AG04450 (cell line): ENCODE measurements around the gene ACTRT2. TPM values are rescaled to one million over a fixed set of nuclear protein-coding genes. Genes with fewer than 3 reads are reported as not detected.

Experiments used
- CTCF ChIA-PET: fragments of 300-600, 350-600 bp; formaldehyde crosslinking; extraction: SDS; loops from one replicate; lab custom pipeline; 2022; ENCODE audit warnings: antibody characterized with exemption, inconsistent platforms; lab: Charles Lee
- POLR2A ChIA-PET: fragments of 350-600 bp; formaldehyde crosslinking; extraction: SDS; loops from one replicate; lab custom pipeline; 2021; ENCODE audit warnings: antibody characterized with exemption, inconsistent platforms; lab: Yijun Ruan, JAX
- DNase-seq: peaks from one replicate; pipeline ENCODE4 v3.0.0-alpha.2; 2011; ENCODE audit warnings: low read depth, low spot score
- H3K27ac ChIP-seq: one replicate; pipeline ENCODE4 v1.5.1; 2012; ENCODE audit warnings: low read depth, low read length, control low read depth
- H3K27me3 ChIP-seq: one replicate; pipeline ENCODE4 v1.6.0; 2012; ENCODE audit warnings: low read length; ENCODE audit not compliant: control insufficient read depth, insufficient read depth
- H3K4me3 ChIP-seq: 2 replicates; pipeline ENCODE4 v1.5.1; 2011; ENCODE audit warnings: mild to moderate bottlenecking, low read depth, low read length, control low read depth
- H3K9me3 ChIP-seq: 2 replicates; pipeline ENCODE4 v1.5.1; 2012; ENCODE audit warnings: low read length; ENCODE audit not compliant: control insufficient read depth, insufficient read depth
- polyA plus RNA-seq: library from polyadenylated mRNA; depleted of rRNA; stranded (reverse); fragments of >200 nt; gene quantifications from 2 replicates; pipeline ENCODE4 v1.2.3, GENCODE V29; 2011
- TF ChIP-seq, protein P1 (sequence below): IDR thresholded peaks from 2 replicates; pipeline ENCODE4 v1.5.1; 2011; ENCODE audit warnings: low read depth, low read length, control low read depth, inconsistent platforms

Gene ACTRT2
- polyA plus RNA-seq, 1 experiment, result not detected

DNA sequence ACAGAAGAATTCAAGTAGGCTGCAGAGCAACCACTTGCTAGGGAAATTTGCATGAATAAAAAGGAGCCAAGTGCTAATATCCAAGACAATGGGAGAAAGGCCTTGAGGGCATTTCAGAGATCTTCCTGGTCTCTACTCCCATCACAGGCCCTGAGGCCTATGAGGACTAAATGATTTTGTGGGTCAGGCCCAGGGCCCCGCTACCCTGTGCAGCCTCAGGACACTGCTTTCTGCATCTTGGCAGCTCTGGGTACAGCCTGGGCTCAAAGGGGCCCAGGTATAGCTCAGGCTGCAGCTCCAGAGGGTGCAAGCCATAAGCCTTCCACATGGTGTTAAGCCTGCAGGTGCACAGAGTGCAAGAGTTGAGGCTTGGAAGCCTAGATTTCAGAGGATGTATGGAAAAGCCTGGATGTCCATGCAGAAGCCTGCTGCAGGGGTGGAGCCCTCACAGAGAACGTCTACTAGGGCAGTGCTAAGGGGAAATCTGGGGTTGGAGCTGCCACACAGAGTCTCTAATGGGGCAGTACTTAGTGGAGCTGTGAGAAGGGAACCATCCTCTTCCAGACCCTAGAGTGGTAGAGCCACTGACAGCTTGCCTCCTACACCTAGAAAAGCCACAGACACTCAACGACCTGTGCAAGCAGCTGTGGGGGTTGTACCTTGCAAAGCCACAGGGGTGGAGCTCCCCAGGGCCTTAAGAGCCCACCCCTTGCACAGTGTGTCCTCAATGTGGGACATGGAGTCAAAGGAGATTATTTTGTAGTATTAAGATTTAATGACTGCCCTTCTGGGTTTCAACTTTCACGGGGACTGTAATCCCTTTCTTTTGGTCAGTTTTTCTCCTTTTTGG lies 13.7 kb upstream of the ACTRT2 start:
- CTCF ChIA-PET, result no interaction called here
- POLR2A ChIA-PET, result no interaction called here
- Histone ChIP-seq H3K4me3 (no peak overlapping the region), H3K9me3 (peaks cover 62% of the 10 kb centered on the region), H3K27ac (no peak overlapping the region), H3K27me3 (no peaks in the 10 kb centered on the region)
- DNase-seq, result no peak
- TF ChIP-seq, protein P1, sequence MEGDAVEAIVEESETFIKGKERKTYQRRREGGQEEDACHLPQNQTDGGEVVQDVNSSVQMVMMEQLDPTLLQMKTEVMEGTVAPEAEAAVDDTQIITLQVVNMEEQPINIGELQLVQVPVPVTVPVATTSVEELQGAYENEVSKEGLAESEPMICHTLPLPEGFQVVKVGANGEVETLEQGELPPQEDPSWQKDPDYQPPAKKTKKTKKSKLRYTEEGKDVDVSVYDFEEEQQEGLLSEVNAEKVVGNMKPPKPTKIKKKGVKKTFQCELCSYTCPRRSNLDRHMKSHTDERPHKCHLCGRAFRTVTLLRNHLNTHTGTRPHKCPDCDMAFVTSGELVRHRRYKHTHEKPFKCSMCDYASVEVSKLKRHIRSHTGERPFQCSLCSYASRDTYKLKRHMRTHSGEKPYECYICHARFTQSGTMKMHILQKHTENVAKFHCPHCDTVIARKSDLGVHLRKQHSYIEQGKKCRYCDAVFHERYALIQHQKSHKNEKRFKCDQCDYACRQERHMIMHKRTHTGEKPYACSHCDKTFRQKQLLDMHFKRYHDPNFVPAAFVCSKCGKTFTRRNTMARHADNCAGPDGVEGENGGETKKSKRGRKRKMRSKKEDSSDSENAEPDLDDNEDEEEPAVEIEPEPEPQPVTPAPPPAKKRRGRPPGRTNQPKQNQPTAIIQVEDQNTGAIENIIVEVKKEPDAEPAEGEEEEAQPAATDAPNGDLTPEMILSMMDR, result no peak

DNA sequence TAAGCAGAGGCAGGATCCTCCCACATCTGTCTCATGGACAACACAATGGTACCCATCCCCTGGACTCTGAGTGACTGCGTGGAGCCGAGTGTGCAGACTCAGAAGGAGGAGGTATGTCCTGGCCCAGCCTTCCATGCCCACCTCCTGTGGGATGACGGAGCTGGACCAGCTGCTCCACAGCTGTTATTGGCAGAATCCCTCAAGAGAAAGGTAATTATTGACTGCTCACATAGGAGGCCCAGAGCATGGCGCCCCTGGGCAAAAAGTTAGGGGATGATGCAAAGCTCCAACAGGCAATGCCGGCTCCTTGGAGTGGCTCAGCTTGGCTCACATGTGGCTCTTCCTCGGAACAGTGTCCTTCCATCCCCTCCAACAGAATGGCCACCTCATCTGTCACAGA lies 12.2 kb upstream of the ACTRT2 start:
- Histone ChIP-seq H3K4me3 (no peak overlapping the region), H3K27ac (no peak overlapping the region), H3K27me3 (no peaks in the 10 kb centered on the region), H3K9me3 (peaks cover 60% of the 10 kb centered on the region)
- ChIA-PET CTCF (no interaction called here), POLR2A (no interaction called here)
- TF ChIP-seq, protein P1, result no peak
- DNase-seq, result no peak

DNA sequence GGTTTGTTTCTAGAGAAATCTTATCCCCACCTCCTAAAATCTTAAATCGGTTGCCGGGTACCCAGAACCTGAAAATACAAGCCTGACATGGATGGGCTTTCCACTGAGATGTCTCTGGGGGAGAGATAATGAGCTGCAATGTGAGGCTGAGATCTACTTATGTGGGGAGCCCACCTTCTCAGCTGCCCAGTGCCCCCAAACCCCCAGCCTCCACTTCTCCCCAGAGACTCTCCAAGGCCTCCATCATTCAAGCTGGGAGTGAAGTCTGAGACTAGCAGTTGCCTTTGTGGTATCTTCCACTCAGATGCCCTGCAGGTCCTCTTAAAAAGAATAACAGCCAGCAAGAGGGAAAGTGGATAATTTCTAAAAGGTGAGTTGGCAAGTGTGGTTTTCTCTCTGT lies 11.7 kb upstream of the ACTRT2 start:
- no peak overlapping the region for H3K4me3 ChIP-seq
- peaks cover 59% of the 10 kb centered on the region for H3K9me3 ChIP-seq
- DNase-seq, result no peak
- CTCF ChIA-PET, result no interaction called here
- H3K27me3 ChIP-seq, result no peaks in the 10 kb centered on the region
- TF ChIP-seq, protein P1, result no peak
- H3K27ac ChIP-seq, result no peak overlapping the region
- POLR2A ChIA-PET, result no interaction called here

DNA sequence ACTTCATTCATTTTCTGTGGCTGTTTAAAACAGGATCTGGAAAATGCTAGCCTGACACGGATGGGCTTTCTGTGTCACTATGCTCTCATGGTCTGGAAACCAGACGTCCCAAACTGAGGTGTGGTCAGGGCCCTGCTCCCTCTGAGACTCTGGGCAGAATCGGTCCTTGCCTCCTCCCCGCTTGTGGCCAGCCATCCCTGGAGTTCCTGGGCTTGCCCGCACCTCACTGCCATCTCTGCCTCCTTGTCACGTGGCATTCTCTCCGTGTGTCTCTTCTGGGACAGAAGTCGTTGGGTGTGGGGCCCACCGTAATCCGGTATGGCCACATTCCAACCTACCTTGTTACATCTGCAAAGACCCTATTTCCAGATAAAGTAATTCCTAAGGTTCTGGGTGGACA lies 10.1 kb upstream of the ACTRT2 start:
- Histone ChIP-seq H3K27ac (no peak overlapping the region), H3K27me3 (no peaks in the 10 kb centered on the region), H3K9me3 (peaks cover 62% of the 10 kb centered on the region), H3K4me3 (no peak overlapping the region)
- POLR2A ChIA-PET, result no interaction called here
- CTCF ChIA-PET, result no interaction called here
- TF ChIP-seq, protein P1, result no peak
- no peak for DNase-seq

DNA sequence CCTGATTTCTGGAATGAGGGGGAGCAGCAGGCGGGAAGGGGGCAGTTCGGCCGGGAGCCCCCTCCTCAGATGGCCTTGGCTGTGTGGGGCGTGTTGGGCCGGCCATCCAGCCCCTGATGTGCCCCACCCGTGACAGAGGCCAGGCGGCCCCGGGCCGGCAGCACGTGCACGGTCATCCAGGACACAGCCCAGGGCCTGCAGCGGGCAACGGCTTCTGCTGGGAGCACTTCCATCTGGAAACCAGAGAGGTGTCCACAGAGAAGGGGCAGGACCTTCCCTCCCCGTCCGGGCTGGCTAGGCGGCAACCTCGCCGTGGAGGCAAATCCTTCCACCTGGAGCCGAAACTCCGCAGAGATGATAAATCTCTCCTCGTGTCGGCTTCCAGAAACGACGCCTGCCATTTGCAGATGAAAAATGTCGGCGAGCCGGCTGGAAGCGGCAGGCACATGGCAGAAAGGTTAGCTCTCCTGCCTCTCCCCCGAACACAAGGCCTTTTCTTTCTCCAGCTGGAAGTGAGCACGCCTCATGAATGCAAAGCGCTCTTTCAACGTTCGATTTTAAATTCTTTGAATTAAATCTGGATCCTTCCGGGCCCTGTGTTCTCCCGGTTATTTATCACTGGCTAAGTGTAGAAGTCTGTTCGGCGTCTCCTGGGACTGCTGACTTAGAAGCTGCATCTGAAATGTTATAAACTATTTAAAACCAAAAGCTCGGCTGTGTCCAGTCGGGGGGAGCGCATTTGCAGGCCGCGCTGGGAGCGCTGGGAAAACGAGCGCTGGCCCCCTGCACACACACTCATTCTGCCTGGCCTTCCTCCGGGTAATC lies 9.4 kb upstream of the ACTRT2 start:
- TF ChIP-seq, protein P1, result no peak
- Histone ChIP-seq H3K27ac (no peak overlapping the region), H3K9me3 (peaks cover 65% of the 10 kb centered on the region), H3K27me3 (no peaks in the 10 kb centered on the region), H3K4me3 (no peak overlapping the region)
- DNase-seq, result no peak
- POLR2A ChIA-PET, result no interaction called here
- CTCF ChIA-PET, result interaction anchor here (0.6 to 2.6 kb wide), 2 partner anchors 408 to 412 kb away, joined by 3 to 8 read pairs; no protein-coding TSS in a partner anchor
